SK-N-DZ (cell line): Measurements from ENCODE around the gene ZDHHC14.

Experiments
- DNase-seq: peaks from one replicate; pipeline ENCODE4 v3.0.0-alpha.2; 2015; ENCODE audit warnings: low spot score

ZDHHC14 gene

GRCh38 chr6:157491571-157492232, 110.7 kb downstream of the ZDHHC14 start:
- DNase-seq, result no peak

GRCh38 chr6:157492249-157492648, 111.3 kb downstream of the ZDHHC14 start:
- DNase-seq, result no peak

- no peak for DNase-seq
Measured at GRCh38 chr6:157492741-157493140, 111.8 kb downstream of the ZDHHC14 start.

- no peak for DNase-seq
Measured at GRCh38 chr6:157493173-157493572, 112.2 kb downstream of the ZDHHC14 start.

- no peak for DNase-seq
Measured at GRCh38 chr6:157493576-157493975, 112.6 kb downstream of the ZDHHC14 start.

GRCh38 chr6:157494132-157494710, 113.2 kb downstream of the ZDHHC14 start:
- DNase-seq, result no peak

GRCh38 chr6:157496534-157497095, 115.6 kb downstream of the ZDHHC14 start:
- no peak for DNase-seq

GRCh38 chr6:157497579-157497978, 116.6 kb downstream of the ZDHHC14 start:
- no peak for DNase-seq

GRCh38 chr6:157498817-157499216, 117.8 kb downstream of the ZDHHC14 start:
- DNase-seq, result no peak

GRCh38 chr6:157500022-157500421, 119.0 kb downstream of the ZDHHC14 start:
- no peak for DNase-seq

GRCh38 chr6:157503018-157503747, 122.2 kb downstream of the ZDHHC14 start:
- DNase-seq, result no peak

- DNase-seq, result no peak
Measured at GRCh38 chr6:157505912-157506491, 125.0 kb downstream of the ZDHHC14 start.

GRCh38 chr6:157510323-157511188, 129.6 kb downstream of the ZDHHC14 start:
- no peak for DNase-seq

GRCh38 chr6:157511682-157512381, 130.8 kb downstream of the ZDHHC14 start:
- DNase-seq, result no peak

GRCh38 chr6:157512382-157512682, 131.3 kb downstream of the ZDHHC14 start:
- no peak for DNase-seq

GRCh38 chr6:157513004-157513603, 132.1 kb downstream of the ZDHHC14 start:
- DNase-seq, result no peak

- no peak for DNase-seq
Measured at GRCh38 chr6:157513619-157514485, 132.9 kb downstream of the ZDHHC14 start.

GRCh38 chr6:157514659-157515496, 133.9 kb downstream of the ZDHHC14 start:
- no peak for DNase-seq
